ENCODE data around the gene BAZ1A.
A peak's percentile ranks its signal among the peaks of the same experiment; 100 is the strongest.

- TF ChIP-seq CTCF (conservative IDR thresholded peaks at IDR 0.05) (no peak; the same call in 1 of the 2 replicates), ZFX (IDR thresholded peaks at IDR 0.05) (peak; percentile 94)
Measured at GRCh38 chr14:34873589-34874385, 1.4 kb downstream of the BAZ1A start.

All from C4-2B (cell line).